ENCODE results near the gene RSRP1.
A peak's percentile ranks its signal among the peaks of the same experiment; 100 is the strongest.

The RSRP1 gene

GRCh38 chr1:25208092-25208491 lies 39.2 kb downstream of the RSRP1 start:
- no peak for TF ChIP-seq CTCF (conservative IDR thresholded peaks at IDR 0.05)
- peak overlapping the region; percentile 47; the same call in 1 of the 2 replicates for H3K27ac ChIP-seq

- H3K27ac ChIP-seq, result no peak overlapping the region
- TF ChIP-seq CTCF (conservative IDR thresholded peaks at IDR 0.05), result no peak
Observed at GRCh38 chr1:25206201-25206600, 41.1 kb downstream of the RSRP1 start.

- TF ChIP-seq CTCF (conservative IDR thresholded peaks at IDR 0.05), result no peak
- no peak overlapping the region for H3K27ac ChIP-seq
Observed at GRCh38 chr1:25205786-25206185, 41.5 kb downstream of the RSRP1 start.

GRCh38 chr1:25204797-25205480 lies 42.3 kb downstream of the RSRP1 start:
- no peak overlapping the region for H3K27ac ChIP-seq

GRCh38 chr1:25201006-25201405 lies 46.2 kb downstream of the RSRP1 start:
- TF ChIP-seq CTCF (conservative IDR thresholded peaks at IDR 0.05), result no peak

More at GRCh38 chr1:25204797-25205480, 42.3 kb downstream of the RSRP1 start:
- TF ChIP-seq CTCF (conservative IDR thresholded peaks at IDR 0.05), result peak; percentile 81

GRCh38 chr1:25199819-25200620 lies 47.2 kb downstream of the RSRP1 start:
- no peak for TF ChIP-seq CTCF (conservative IDR thresholded peaks at IDR 0.05)
- H3K27ac ChIP-seq, result peak overlapping the region; percentile 88

More at GRCh38 chr1:25201006-25201405, 46.2 kb downstream of the RSRP1 start:
- no peak overlapping the region for H3K27ac ChIP-seq

- H3K27ac ChIP-seq, result peak overlapping the region; percentile 88
- peak; percentile 44 for TF ChIP-seq CTCF (conservative IDR thresholded peaks at IDR 0.05)
Observed at GRCh38 chr1:25198663-25199252, 48.5 kb downstream of the RSRP1 start.
